ENCODE data around the gene CRABP1.

- TF ChIP-seq, protein P1, sequence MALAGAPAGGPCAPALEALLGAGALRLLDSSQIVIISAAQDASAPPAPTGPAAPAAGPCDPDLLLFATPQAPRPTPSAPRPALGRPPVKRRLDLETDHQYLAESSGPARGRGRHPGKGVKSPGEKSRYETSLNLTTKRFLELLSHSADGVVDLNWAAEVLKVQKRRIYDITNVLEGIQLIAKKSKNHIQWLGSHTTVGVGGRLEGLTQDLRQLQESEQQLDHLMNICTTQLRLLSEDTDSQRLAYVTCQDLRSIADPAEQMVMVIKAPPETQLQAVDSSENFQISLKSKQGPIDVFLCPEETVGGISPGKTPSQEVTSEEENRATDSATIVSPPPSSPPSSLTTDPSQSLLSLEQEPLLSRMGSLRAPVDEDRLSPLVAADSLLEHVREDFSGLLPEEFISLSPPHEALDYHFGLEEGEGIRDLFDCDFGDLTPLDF (CRISPR knock-in tag; IDR thresholded peaks at IDR 0.05) = no peak
- no peak for TF ChIP-seq SOX15 (CRISPR knock-in tag; IDR thresholded peaks at IDR 0.05)
- TF ChIP-seq TP53 (CRISPR knock-in tag; IDR thresholded peaks at IDR 0.05) = no peak
- TF ChIP-seq, protein P2, sequence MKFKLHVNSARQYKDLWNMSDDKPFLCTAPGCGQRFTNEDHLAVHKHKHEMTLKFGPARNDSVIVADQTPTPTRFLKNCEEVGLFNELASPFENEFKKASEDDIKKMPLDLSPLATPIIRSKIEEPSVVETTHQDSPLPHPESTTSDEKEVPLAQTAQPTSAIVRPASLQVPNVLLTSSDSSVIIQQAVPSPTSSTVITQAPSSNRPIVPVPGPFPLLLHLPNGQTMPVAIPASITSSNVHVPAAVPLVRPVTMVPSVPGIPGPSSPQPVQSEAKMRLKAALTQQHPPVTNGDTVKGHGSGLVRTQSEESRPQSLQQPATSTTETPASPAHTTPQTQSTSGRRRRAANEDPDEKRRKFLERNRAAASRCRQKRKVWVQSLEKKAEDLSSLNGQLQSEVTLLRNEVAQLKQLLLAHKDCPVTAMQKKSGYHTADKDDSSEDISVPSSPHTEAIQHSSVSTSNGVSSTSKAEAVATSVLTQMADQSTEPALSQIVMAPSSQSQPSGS (CRISPR knock-in tag; IDR thresholded peaks at IDR 0.05; ENCODE audit: borderline replicate concordance, low read depth) = no peak
These were observed 29.0 kb downstream of the CRABP1 start for GRCh38 chr15:78369161-78369560.
